ENCODE data around the gene SLC4A2.

The SLC4A2 gene

DNA sequence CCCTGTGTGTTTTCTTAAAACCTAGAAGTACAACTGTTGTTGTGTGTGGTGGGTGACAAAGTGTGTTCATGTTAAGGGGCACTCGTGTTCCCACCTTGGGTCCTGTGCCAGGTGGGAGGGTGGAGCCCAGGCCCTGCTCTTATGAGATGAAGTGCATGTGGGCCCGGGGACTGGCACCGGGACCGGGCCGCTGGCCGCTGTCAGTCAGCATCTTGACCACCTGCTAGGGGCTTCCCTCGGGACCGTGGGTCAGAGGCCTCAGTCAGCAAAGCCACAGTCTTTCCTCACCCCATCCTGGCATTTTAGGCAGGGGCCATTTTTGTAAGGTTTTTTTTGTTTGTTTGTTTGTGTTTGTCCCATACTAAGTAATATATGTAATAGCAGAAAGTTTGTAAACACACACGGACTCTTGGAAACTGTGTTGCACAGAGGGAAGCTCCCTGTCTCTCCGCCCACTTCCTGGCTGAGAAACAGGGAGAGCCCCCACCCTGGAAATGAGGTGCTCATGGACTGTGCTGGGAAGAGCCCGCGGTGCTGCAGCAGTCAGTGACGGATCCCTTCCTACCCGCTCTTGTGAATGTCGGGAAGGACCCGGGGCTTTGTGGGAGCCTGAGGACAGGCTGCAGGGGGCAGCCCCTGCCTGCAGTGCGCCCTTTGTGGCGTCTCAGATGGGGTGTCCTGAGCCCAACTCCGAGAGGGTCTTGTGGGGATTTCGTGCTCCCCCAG lies 40.3 kb downstream of the SLC4A2 start:
- no peak for DNase-seq

GRCh38 chr7:151100921-151101320 lies 41.5 kb downstream of the SLC4A2 start:
- DNase-seq = no peak

- DNase-seq = no peak
These were observed 42.4 kb downstream of the SLC4A2 start for GRCh38 chr7:151101621-151102396.

DNA sequence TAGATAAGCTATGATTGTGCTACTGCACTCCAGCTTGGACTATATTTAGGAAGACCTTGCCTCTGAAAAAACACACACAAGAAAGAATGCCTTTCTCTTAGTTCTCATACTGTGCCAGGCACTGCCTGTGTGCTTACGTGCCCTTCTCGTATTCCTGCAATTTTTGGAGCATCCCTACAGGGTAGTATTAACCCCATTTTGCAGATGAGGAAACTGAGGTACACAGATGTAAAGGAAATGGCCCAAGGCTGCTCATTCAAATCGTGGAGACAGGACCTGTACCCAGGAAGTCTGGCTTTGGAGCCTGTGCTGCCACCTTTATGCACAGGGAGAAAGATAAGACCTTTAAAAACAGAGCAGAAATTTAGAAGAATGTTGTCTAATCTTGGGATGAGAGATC lies 43.6 kb downstream of the SLC4A2 start:
- DNase-seq = no peak

GRCh38 chr7:151103973-151104372 lies 44.6 kb downstream of the SLC4A2 start:
- no peak for DNase-seq

DNA sequence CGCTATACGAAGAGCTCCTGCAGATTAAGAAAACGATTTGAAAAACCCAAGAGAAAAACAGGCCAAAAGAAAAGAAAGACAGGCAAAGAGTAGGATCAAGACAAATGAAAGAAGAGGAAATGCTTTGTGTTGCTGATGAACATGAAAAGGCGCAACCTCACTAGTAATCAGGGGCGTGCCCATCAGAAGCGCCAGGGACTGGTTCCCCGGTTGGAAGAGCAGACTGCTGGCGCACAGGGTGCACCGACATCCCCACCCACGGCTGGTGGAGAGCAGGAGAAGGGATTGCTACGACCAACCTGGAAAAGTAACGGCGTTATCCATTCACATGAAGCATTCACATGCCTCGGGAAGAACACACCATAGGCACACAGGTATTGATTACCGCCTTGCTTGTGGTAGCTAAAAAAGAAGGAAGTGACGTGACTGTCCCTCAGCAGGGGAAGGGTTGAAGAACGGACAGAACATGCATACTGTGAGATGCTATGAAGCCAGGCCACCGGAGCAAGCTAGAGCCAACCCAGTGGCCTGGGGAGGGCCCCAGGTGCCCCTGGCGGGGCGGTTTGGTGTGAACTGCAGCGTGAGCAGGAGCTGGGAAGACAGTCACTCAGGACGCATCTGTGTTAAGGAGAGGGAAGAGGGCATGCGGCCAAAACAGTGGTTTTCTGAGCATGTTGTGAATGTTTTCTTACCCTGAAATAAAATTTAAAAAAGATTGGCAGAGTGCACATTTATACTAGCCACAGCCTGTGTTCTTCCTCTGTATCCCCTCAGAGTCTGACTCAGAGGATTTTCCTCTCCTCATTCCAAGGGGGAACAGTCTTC lies 45.2 kb downstream of the SLC4A2 start:
- no peak for DNase-seq

DNA sequence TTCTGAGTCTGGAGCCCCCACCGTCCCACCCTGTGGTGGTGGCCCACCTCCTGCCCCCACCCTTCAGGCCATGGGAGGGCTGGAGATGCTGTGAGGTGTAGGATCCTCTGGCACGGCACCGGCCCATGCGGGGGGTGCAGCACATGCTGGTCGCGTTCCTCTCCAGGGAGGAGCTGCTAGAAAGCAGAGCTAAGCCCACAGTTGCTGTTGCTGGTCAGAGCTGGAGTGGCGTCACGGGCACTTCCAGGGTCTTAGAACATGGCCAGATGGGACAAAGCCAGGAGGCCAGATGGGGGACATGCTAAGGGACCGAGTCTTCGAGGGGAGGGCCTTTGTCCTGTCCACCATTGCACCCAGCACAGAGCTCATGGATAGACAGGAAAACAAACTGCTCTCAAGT lies 48.5 kb downstream of the SLC4A2 start:
- no peak for DNase-seq

GRCh38 chr7:151109094-151110048 lies 50.0 kb downstream of the SLC4A2 start:
- DNase-seq = no peak

DNA sequence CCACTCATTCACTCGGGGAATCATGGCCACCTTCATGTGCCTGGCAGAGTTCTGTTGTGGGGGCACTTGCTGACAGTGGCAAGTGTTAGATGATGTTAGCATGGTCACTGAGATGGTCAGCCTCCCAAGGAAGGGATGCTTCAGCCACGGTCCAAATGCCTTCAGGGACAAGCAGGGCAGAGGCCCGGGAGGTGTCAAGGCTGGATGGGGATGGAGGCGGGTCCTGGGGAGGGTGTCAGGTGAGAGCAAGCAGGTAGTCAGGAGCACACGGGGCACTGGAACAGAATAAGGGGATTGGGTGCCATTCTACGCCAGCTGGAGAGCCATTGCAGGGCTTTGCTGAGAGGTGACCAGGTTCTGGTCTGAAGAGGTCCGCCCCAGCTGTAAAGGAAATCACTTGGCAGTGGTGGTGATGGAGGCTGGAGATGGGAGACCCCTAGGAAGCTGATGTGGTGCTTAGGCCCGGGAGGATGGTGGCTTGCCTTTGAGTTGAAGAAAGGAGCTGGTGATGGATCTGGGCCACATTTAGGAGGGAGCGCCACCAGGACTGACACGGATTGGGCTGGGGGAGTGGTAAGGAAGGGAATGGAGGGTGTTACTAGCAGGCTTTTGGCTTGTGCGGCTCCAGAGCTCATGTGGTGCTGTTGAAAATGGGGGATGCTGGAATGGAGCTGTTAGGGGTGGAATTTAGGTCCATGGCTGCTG lies 51.0 kb downstream of the SLC4A2 start:
- DNase-seq = no peak

DNA sequence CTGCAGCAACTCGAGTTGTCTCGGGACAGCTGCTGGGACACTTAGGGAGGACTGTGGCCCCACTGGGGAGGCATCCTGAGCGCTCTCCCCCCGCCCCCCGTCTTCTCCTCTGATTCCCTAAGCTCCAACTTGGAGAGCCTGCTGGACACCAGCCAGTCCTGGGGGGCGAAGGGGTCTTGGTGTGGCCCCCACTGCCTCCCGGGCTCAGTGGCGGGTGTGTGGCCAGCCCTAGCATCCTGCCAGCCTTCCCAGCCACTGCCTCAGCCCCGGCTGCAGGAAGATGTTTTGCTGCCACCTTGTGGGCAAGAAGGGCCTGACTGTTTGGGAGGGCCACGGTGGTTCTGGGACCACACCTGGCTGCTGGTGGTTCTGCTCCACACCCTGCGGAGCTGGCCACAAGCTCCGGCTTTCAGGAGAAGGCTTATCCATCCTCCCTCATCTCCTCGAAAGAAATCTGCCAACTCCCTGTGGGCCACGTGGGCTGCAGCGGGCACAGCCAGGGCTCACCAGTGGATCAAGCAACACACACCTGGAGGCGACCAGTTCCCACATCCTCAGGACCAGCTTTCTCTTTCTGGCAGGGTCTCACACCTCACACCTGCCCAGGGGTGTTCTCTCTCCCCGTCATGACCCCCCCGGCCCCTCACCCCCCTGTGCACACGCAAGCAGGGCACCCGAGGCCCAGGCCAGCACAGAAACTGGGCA lies 51.7 kb downstream of the SLC4A2 start:
- no peak for DNase-seq

GRCh38 chr7:151113344-151114150 lies 54.2 kb downstream of the SLC4A2 start:
- DNase-seq = no peak

- no peak for DNase-seq
These were observed 55.0 kb downstream of the SLC4A2 start for GRCh38 chr7:151114151-151115090.

GRCh38 chr7:151115121-151115835 lies 55.9 kb downstream of the SLC4A2 start:
- DNase-seq = no peak

DNA sequence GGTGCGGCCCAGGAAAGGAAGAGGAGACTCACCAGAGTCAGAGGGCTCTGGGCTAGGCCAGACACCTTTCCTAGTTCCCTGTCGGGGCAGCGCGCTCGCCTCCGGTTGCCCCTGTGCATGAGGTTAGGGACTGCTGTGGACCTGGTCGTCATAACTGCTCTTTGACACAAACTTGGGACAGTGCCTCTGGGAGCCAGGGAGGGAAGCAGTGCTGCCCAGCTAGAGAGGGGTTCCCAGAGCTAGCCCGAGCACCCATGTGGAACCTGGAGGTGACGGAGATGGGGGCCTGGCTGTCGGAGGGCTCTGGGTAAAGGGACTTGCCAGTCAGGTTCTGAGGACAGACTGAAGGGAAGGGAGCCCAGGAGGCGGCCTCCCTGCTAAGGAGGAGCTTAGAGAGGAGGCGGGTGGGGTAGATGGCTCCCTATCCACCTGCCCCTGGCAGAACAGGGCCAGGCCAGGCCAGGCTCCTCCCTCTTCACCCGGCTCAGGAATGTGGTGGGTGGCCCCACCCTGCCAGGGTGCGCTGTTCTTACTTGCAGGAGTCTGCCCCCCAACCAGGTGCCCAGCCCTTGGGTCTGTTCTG lies 56.5 kb downstream of the SLC4A2 start:
- DNase-seq = no peak

DNA sequence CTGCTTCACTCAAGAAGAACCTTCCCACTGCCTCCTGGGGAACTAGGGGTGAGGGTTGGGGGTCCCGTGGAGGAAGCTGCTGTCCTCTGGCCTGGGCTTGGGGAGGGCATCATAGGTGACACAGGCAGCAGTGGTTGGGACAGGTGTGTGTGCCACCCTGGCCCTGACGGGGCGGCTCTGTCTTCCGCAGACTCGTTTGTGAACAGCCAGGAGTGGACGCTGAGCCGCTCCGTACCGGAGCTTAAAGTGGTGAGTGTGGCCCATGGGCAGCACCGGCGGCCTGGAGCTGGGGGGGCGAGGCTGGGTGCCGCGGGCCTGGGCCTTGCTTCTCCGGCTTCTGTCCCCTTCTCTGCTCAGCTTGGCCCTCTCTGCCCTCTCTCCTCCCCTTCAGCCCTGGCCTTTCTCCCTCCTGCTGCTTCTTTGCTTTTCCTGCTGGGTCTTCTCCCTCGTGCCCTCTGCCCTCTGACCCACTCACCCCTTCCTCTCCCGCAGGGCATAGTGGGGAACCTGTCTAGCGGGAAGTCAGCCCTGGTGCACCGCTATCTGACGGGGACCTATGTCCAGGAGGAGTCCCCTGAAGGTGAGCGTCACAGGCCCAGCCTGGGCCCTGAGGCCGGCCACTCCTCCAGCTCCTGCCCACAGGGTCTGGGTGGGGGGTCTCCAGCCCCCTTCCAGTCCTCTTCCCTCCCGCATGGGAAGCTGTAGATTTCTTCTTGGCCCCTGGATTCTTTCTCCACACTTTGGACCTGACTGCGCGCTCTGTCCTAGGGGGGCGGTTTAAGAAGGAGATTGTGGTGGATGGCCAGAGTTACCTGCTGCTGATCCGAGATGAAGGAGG lies 57.4 kb downstream of the SLC4A2 start:
- DNase-seq = no peak

GRCh38 chr7:151117565-151117964 lies 58.2 kb downstream of the SLC4A2 start:
- DNase-seq = no peak
